Caki2 (cell line): ENCODE measurements around the gene FLNC. TPM values are rescaled to one million over a fixed set of nuclear protein-coding genes. Genes with fewer than 3 reads are reported as not detected.
A peak's percentile ranks its signal among the peaks of the same experiment; 100 is the strongest.

Experiments
- DNase-seq: peaks from one replicate; pipeline ENCODE4 v3.0.0-alpha.2; 2015; ENCODE audit warnings: low read depth
- in situ Hi-C: cut with HindIII; loops from 2 replicates; pipeline ENCODE4 v1.10.0; 2016; ENCODE audit warnings: low sequenced_read_pairs, low pct_unique_long_range_greater_than_20kb, mixed read lengths
- total RNA-seq: library from RNA; depleted of rRNA; stranded (reverse); fragments of >200 nt; shearing (Covaris generic); gene quantifications from 2 replicates; pipeline ENCODE4 v1.2.3, GENCODE V29; 2014; ENCODE audit warnings: low replicate concordance; rRNA removed

The FLNC gene
- total RNA-seq, 1 experiment from 2014 or later: not detected

DNA sequence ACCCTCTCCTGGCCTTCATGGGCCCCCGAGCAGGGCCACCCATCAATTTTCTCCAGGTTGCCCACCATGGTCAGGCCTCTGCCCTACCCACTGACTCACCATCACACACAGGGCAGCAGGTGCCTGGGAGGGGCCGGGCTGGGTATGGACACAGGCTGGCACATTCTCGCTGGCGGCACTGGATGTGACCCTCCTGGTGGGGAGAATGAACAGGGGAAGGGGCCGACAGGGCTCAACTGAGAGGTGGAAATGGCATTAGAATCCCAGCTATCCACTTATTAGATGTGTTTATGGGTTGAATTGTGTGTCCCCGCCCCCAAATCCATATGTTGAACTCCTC lies 63.9 kb downstream of the FLNC start:
- in situ Hi-C loops: no loop called here

DNA sequence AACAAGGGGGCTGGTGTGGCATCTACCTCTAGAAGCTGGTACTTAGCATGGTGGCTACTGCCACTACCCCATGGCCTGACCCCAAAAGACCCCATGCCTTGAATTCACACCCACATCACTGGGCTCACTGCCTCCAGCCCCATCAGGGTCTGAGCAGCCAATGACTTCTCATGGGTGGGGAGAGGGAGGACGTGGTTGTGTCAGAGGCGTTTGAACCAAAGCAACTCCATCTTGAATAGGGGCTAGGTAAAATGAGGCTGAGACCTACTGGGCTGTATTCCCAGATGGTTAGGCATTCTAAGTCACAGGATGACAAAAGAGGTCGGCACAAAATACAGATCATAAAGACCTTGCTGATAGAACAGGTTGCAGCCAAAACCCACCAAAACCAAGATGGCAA lies 65.1 kb downstream of the FLNC start:
- in situ Hi-C loops: no loop called here

More for the DNA sequence above, 63.9 kb downstream of the FLNC start:
- DNase-seq: no peak

DNA sequence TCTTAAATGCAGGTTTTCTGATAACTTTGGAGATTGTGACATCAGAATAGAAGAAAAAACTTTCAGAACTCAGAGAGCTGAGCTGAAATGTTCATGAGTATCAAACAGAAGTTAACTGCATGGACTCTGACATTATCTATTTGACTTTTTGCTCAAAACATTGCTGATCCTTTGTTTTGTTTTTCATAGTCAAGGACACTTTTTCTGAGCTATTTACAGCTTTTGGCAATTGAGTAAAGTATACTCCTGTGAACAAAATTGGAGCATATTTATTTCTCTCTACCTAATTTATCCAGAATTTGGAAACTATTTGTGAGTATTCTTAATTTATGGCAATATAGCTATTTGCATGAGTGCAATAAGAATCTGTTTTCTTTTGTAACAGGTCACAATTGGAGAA lies 69.2 kb downstream of the FLNC start:
- in situ Hi-C loops: no loop called here
- no peak for DNase-seq

More for the DNA sequence above, 65.1 kb downstream of the FLNC start:
- DNase-seq: no peak

DNA sequence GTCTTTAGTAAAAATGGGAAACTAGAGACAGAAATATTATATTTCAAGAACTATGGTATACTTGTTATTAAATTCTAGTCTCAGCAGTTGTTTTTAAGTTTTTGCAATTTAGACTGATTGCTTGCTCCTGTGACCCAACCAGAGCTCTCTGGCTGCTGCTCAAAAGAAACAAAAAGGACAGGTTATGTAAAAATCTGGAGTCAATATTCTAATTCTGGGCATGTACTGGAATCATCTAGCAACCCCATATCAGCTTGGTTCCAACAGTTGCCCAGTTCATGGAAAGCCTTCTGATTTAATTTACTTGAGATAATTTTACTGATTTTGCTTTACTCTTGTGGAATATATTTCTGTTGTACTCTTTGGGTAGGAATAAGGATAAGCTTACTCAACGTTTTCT lies 70.0 kb downstream of the FLNC start:
- DNase-seq: no peak
- in situ Hi-C loops: no loop called here

DNA sequence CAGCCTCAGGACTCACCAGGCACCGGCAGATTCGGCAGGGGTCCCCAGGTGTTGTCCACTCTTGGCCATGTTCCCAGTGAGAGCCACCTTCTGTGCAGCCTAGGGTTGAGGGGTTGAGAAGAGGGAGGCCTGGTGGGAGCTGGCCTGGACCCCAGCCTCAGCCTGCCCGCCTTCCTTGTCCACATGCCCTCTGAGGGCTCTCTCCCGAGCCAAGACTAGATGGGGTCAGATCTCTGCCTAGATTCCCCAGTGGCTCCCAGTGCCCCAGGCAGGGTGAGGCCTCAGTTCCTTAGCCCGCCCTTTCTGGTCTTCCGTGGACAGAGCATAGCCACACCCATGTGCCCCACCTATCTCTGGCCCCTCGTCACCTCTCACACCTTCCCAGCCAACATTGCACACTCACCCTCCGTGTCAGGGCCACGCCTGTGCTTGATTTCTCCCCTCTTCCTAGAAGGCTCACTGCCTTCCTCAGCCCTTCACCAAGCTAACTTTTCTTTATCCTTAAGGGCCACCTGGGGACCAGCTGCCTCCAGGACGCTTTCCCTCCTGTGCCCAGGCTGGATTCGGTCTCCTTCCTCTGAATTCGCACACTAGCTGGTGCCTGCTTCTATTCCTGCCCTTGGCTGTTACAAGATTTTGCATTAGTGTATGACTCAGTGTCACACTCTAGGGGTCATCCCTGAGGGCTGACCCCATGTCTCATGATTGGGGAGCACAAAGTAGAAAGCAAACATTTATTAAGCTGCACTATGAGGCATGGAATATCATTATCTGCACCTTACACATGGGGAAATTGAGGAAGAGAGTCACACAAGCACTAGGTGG lies 72.8 kb downstream of the FLNC start:
- in situ Hi-C loops: no loop called here
- DNase-seq: peak; percentile 94

- in situ Hi-C loops: no loop called here
- peak; percentile 61 for DNase-seq
These were observed 73.6 kb downstream of the FLNC start for GRCh38 chr7:128903621-128904361.

DNA sequence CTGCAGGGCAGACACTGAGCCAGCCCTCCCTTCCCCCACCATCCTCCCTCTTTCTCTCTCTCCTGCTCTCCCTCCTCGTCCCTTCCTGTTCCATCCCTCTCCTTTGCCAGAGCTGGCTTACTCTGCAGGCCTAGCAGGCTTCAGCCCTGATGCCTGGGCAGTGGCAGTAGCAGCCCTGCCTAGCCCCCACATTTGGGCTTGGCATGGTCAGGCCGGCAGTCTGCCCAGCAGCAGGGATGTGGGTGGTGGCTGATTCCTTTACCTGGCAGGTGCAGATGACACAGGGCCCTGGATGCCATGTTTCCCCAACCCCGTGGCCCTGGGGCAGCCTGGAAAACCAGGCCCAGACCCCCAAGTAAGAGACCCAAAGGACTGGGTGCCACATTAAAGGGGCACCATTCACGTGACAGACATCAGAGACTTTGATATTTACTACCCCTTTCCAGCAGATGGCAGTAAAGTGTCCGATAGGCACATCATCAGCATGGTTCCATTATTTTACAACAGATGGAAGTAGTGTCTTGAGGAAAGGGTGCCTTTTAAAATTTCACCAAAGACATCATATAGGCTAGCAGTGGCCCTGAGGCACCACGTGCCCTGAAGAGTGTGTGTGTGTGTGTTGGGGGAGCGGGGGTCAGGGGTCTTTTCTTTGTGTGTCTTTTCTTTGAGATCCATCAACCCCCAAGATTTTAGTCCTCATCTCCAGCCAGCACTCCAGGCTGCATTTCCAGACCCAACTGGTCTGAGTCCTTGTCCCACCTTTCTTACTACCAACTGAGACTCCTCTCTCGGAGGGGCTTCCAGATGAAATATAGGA lies 74.4 kb downstream of the FLNC start:
- DNase-seq: peak; percentile 44
- in situ Hi-C loops: no loop called here

- in situ Hi-C loops: no loop called here
- DNase-seq: no peak
These were observed 76.0 kb downstream of the FLNC start for GRCh38 chr7:128906001-128906765.

- DNase-seq: no peak
These were observed 76.8 kb downstream of the FLNC start for GRCh38 chr7:128906766-128907559.

More at GRCh38 chr7:128906766-128907559, 76.8 kb downstream of the FLNC start:
- in situ Hi-C loops: no loop called here

Other genes with a start within 250 kb of the FLNC start
- gene GARIN1A, start 158.1 kb upstream of the FLNC start, total RNA-seq: not detected in 2 replicates
- gene CALU, start 91.0 kb upstream of the FLNC start, total RNA-seq: 112 and 166 TPM in 2 replicates
- not detected in 2 replicates for gene OPN1SW, start 54.6 kb upstream of the FLNC start, total RNA-seq
- gene CCDC136, start 38.4 kb upstream of the FLNC start, total RNA-seq: 2.7 and 5.2 TPM in 2 replicates
- 168 and 191 TPM in 2 replicates for gene ATP6V1F, start 32.5 kb downstream of the FLNC start, total RNA-seq
- gene KCP, start 80.3 kb downstream of the FLNC start, total RNA-seq: 2.1 and 5.1 TPM in 2 replicates
- 73.4 and 92.1 TPM in 2 replicates for gene IRF5, start 107.5 kb downstream of the FLNC start, total RNA-seq
- gene TNPO3, start 224.7 kb downstream of the FLNC start, total RNA-seq: 50.5 and 56.6 TPM in 2 replicates